IPS-18c (cell line): Measurements from ENCODE around the gene ARHGAP40.

ENCODE experiments used
- H3K4me3 ChIP-seq: 2 replicates; pipeline ENCODE4 v1.7.0; 2013; ENCODE audit warnings: low read depth, mild to moderate bottlenecking, low read length, moderate library complexity; ENCODE audit not compliant: insufficient read depth
- H3K9me3 ChIP-seq: one replicate; pipeline ENCODE4 v1.6.1; 2013; ENCODE audit warnings: mild to moderate bottlenecking, low read length, moderate library complexity; ENCODE audit not compliant: control insufficient read depth, insufficient read depth

Gene ARHGAP40

GRCh38 chr20:38630727-38631126, 29.1 kb downstream of the ARHGAP40 start:
- no peak overlapping the region for H3K4me3 ChIP-seq
- no peaks in the 10 kb centered on the region for H3K9me3 ChIP-seq

- H3K9me3 ChIP-seq = no peaks in the 10 kb centered on the region
- no peak overlapping the region for H3K4me3 ChIP-seq
Measured at GRCh38 chr20:38631155-38632022, 29.8 kb downstream of the ARHGAP40 start.

- H3K4me3 ChIP-seq = no peak overlapping the region
- no peaks in the 10 kb centered on the region for H3K9me3 ChIP-seq
Measured at GRCh38 chr20:38633577-38634093, 32.0 kb downstream of the ARHGAP40 start.

GRCh38 chr20:38635721-38636288, 34.2 kb downstream of the ARHGAP40 start:
- H3K4me3 ChIP-seq = no peak overlapping the region
- H3K9me3 ChIP-seq = no peaks in the 10 kb centered on the region

GRCh38 chr20:38640521-38640920, 38.9 kb downstream of the ARHGAP40 start:
- no peaks in the 10 kb centered on the region for H3K9me3 ChIP-seq
- H3K4me3 ChIP-seq = no peak overlapping the region

GRCh38 chr20:38642498-38642897, 40.9 kb downstream of the ARHGAP40 start:
- no peak overlapping the region for H3K4me3 ChIP-seq
- no peaks in the 10 kb centered on the region for H3K9me3 ChIP-seq

- Histone ChIP-seq H3K4me3 (no peak overlapping the region), H3K9me3 (no peaks in the 10 kb centered on the region)
Measured at GRCh38 chr20:38644588-38645260, 43.1 kb downstream of the ARHGAP40 start.

GRCh38 chr20:38645351-38645750, 43.7 kb downstream of the ARHGAP40 start:
- H3K4me3 ChIP-seq = no peak overlapping the region
- H3K9me3 ChIP-seq = no peaks in the 10 kb centered on the region

GRCh38 chr20:38645980-38646858, 44.6 kb downstream of the ARHGAP40 start:
- H3K9me3 ChIP-seq = no peaks in the 10 kb centered on the region
- peak overlapping the region; percentile 38 for H3K4me3 ChIP-seq

- Histone ChIP-seq H3K4me3 (no peak overlapping the region), H3K9me3 (no peaks in the 10 kb centered on the region)
Measured at GRCh38 chr20:38649275-38649891, 47.8 kb downstream of the ARHGAP40 start.

GRCh38 chr20:38650010-38650409, 48.4 kb downstream of the ARHGAP40 start:
- Histone ChIP-seq H3K4me3 (no peak overlapping the region), H3K9me3 (no peaks in the 10 kb centered on the region)

GRCh38 chr20:38651154-38651553, 49.5 kb downstream of the ARHGAP40 start:
- Histone ChIP-seq H3K4me3 (no peak overlapping the region), H3K9me3 (no peaks in the 10 kb centered on the region)

GRCh38 chr20:38651562-38651961, 50.0 kb downstream of the ARHGAP40 start:
- no peaks in the 10 kb centered on the region for H3K9me3 ChIP-seq

GRCh38 chr20:38652995-38653394, 51.4 kb downstream of the ARHGAP40 start:
- Histone ChIP-seq H3K9me3 (no peaks in the 10 kb centered on the region), H3K4me3 (no peak overlapping the region)

More at GRCh38 chr20:38651562-38651961, 50.0 kb downstream of the ARHGAP40 start:
- no peak overlapping the region for H3K4me3 ChIP-seq

- Histone ChIP-seq H3K4me3 (no peak overlapping the region), H3K9me3 (no peaks in the 10 kb centered on the region)
Measured at GRCh38 chr20:38657390-38657789, 55.8 kb downstream of the ARHGAP40 start.

GRCh38 chr20:38658879-38659596, 57.4 kb downstream of the ARHGAP40 start:
- Histone ChIP-seq H3K9me3 (no peaks in the 10 kb centered on the region), H3K4me3 (no peak overlapping the region; the same call in 1 of the 2 replicates)
